ENCODE results near the gene TLR6.

DNA sequence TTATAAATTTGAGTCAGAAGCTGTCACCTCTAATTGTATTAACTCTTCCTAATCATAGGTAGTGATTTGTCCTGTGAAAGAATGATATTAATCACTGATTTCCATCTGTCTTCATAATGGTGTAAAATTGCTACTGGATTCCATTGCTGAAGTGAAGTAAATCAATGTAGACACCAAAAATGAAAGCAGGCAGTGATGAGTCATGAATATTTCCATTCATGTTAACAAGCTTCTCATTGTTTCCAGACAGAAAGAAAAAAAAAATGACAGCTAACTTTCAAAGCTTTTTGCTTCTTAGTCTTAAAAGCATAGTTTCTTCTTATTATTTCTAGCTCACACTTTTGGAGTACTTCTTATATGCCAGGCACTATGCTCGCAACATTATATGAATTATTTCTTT is 32.5 kb upstream of the TLR6 start:
- TF ChIP-seq, protein P1, sequence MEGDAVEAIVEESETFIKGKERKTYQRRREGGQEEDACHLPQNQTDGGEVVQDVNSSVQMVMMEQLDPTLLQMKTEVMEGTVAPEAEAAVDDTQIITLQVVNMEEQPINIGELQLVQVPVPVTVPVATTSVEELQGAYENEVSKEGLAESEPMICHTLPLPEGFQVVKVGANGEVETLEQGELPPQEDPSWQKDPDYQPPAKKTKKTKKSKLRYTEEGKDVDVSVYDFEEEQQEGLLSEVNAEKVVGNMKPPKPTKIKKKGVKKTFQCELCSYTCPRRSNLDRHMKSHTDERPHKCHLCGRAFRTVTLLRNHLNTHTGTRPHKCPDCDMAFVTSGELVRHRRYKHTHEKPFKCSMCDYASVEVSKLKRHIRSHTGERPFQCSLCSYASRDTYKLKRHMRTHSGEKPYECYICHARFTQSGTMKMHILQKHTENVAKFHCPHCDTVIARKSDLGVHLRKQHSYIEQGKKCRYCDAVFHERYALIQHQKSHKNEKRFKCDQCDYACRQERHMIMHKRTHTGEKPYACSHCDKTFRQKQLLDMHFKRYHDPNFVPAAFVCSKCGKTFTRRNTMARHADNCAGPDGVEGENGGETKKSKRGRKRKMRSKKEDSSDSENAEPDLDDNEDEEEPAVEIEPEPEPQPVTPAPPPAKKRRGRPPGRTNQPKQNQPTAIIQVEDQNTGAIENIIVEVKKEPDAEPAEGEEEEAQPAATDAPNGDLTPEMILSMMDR (IDR thresholded peaks at IDR 0.05 in 2 of 3, conservative IDR thresholded peaks at IDR 0.05 in 1 of 3; ENCODE audit: borderline replicate concordance in 1 of 3, insufficient read depth in 1 of 3, low read depth in 2 of 3, low read length in 2 of 3), result no peak
- TF ChIP-seq YY1 (IDR thresholded peaks at IDR 0.05; ENCODE audit: extremely low read depth, insufficient replicate concordance, low read depth, low read length), result no peak
- peak; percentile 81 for TF ChIP-seq SP1 (IDR thresholded peaks at IDR 0.05; ENCODE audit: low read depth)
- no peak for TF ChIP-seq POLR2A (IDR thresholded peaks at IDR 0.05; ENCODE audit: borderline replicate concordance, extremely low read depth, insufficient read depth, insufficient read length)
- TF ChIP-seq, protein P2, sequence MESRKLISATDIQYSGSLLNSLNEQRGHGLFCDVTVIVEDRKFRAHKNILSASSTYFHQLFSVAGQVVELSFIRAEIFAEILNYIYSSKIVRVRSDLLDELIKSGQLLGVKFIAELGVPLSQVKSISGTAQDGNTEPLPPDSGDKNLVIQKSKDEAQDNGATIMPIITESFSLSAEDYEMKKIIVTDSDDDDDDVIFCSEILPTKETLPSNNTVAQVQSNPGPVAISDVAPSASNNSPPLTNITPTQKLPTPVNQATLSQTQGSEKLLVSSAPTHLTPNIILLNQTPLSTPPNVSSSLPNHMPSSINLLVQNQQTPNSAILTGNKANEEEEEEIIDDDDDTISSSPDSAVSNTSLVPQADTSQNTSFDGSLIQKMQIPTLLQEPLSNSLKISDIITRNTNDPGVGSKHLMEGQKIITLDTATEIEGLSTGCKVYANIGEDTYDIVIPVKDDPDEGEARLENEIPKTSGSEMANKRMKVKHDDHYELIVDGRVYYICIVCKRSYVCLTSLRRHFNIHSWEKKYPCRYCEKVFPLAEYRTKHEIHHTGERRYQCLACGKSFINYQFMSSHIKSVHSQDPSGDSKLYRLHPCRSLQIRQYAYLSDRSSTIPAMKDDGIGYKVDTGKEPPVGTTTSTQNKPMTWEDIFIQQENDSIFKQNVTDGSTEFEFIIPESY (IDR thresholded peaks at IDR 0.05; ENCODE audit: extremely low read depth, insufficient replicate concordance, low read length), result no peak
- no peak for TF ChIP-seq ELF1 (IDR thresholded peaks at IDR 0.05; ENCODE audit: borderline replicate concordance, low read depth)
